GM11168 (cell line): Measurements from ENCODE around the gene GIMAP4.
"Not testable (repeated sequence)": the region's sequence is repeated elsewhere in the genome, so short reads cannot be mapped to it uniquely, and the experiment has no call there.

Experiments used
- in situ Hi-C: fragments of 300-500 bp; cut with MboI; formaldehyde crosslinking; loops from one replicate; pipeline ENCODE4 v1.12.0; 2022; ENCODE audit warnings: low sequenced_read_pairs; ENCODE audit not compliant: unreplicated experiment

GIMAP4 gene

GRCh38 chr7:150567169-150567568, at the start of gene GIMAP4:
Gene GIMAP4, plus strand, starts transcription at chr7:150567390. Its CDS starts 2,512 bp downstream, at chr7:150569902.
- in situ Hi-C loops = no loop called here

- in situ Hi-C loops = no loop called here
These were observed 47.9 kb upstream of the GIMAP4 start for GRCh38 chr7:150519310-150519709.

DNA sequence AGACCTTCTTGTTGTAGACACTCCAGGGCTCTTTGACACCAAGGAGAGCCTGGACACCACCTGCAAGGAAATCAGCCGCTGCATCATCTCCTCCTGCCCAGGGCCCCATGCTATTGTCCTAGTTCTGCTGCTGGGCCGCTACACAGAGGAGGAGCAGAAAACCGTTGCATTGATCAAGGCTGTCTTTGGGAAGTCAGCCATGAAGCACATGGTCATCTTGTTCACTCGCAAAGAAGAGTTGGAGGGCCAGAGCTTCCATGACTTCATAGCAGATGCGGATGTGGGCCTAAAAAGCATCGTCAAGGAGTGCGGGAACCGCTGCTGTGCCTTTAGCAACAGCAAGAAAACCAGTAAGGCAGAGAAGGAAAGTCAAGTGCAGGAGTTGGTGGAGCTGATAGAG, 47.0 kb upstream of the GIMAP4 start:
- in situ Hi-C loops = no loop called here

DNA sequence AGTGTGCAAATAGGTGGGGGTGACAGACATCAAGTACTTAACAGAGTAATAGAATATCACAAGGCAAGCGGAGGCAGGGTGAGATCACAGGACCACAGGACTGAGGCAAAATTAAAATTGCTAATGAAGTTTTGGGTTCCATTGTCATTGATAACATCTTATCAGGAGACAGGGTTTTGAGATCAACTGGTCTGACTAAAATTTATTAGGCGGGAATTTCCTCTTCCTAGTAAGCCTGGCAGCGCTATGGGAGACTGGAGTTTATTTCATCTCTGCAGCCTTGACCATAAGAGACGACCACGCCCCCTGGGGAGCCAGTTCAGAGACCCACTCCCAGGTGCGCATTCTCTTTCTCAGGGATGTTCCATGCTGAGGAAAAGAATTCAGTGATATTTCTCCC, 44.3 kb upstream of the GIMAP4 start:
- in situ Hi-C loops = not testable (repeated sequence)

DNA sequence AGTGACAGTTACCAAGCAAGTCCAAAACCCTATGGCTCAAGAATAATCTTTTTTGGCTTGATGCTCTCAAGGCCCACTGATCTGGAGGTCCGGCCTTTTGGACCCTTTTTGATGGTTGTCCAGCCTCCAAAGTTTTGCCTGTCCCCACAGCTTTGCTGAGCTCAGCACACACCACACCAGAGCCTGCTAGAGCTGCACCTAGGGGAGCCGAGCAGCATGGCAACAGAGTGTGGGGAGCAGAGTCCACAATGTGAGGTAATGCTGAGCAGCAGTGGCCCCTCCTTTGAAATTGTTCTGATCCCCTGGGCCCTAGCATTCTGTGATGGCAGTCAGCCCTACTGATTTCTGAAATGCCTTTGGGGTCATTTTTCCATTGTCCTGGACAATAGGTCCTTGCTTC, 43.2 kb upstream of the GIMAP4 start:
- in situ Hi-C loops = no loop called here

GRCh38 chr7:150531704-150532103, 35.5 kb upstream of the GIMAP4 start:
- in situ Hi-C loops = no loop called here

GRCh38 chr7:150538259-150538658, 28.9 kb upstream of the GIMAP4 start:
- in situ Hi-C loops = no loop called here

GRCh38 chr7:150553163-150553562, 14.0 kb upstream of the GIMAP4 start:
- in situ Hi-C loops = no loop called here

GRCh38 chr7:150556521-150557138, 10.6 kb upstream of the GIMAP4 start:
- in situ Hi-C loops = no loop called here

DNA sequence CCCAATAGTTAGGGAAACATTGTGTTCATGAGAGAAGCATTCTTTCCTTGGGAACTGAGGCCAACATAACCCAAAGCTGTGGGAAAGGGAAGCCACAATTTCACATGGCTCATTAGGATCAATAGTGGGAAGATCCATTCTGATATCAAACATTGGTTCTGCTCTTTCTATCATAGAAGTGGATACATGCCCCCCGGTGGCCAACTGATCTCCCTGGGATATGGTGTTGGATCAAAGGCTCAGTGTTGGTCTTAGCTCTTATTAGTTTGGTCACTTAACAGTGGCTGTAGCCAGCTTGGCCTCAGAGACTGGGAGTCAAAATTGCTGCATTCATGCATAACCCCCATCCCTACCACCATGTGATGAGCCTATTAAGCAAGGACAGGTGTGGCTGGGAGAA, 6.7 kb upstream of the GIMAP4 start:
- in situ Hi-C loops = no loop called here

- in situ Hi-C loops = no loop called here
These were observed 4.3 kb upstream of the GIMAP4 start for GRCh38 chr7:150562919-150563318.

- in situ Hi-C loops = no loop called here
These were observed 3.2 kb upstream of the GIMAP4 start for GRCh38 chr7:150564006-150564405.

- in situ Hi-C loops = no loop called here
These were observed 2.6 kb upstream of the GIMAP4 start for GRCh38 chr7:150564566-150564965.

- in situ Hi-C loops = no loop called here
These were observed 2.0 kb upstream of the GIMAP4 start for GRCh38 chr7:150565239-150565638.

- in situ Hi-C loops = no loop called here
These were observed 1.1 kb upstream of the GIMAP4 start for GRCh38 chr7:150566123-150566522.

GRCh38 chr7:150566572-150566971, 618 bp upstream of the GIMAP4 start:
- in situ Hi-C loops = no loop called here

GRCh38 chr7:150567871-150568301, 696 bp downstream of the GIMAP4 start:
- in situ Hi-C loops = no loop called here

GRCh38 chr7:150568714-150569113, 1.5 kb downstream of the GIMAP4 start:
- in situ Hi-C loops = no loop called here

DNA sequence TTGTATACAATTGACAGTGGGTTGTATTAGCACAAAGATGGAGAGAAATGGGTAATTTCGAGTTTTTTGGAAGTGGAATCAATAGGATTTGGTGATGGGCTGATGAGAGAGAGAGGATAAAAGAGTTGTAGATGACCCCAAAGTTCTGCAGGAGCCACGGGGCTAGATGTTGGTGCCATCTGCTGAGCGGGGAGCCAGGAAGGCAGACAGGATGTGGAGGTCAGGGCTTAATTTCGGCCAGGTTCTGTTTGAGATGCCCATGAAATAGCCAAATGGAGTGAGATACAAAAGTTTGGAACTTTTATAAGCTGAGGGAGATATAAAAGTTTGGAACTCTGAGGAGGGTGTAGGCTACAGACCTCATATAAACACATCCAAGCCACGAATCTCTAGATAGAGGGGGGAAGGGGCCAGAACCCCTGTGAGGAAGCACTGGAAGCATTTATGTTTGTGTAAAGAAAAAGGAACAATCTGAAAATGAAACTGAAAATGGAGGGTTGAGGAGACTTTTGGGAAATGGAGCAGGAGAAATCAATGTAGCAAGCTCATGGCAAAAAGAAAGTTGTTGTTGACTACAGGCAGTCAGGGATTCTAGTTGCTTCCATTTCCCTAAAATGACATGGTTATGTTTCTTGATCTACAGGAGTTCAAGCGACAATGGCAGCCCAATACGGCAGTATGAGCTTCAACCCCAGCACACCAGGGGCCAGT, 2.2 kb downstream of the GIMAP4 start:
- in situ Hi-C loops = no loop called here

DNA sequence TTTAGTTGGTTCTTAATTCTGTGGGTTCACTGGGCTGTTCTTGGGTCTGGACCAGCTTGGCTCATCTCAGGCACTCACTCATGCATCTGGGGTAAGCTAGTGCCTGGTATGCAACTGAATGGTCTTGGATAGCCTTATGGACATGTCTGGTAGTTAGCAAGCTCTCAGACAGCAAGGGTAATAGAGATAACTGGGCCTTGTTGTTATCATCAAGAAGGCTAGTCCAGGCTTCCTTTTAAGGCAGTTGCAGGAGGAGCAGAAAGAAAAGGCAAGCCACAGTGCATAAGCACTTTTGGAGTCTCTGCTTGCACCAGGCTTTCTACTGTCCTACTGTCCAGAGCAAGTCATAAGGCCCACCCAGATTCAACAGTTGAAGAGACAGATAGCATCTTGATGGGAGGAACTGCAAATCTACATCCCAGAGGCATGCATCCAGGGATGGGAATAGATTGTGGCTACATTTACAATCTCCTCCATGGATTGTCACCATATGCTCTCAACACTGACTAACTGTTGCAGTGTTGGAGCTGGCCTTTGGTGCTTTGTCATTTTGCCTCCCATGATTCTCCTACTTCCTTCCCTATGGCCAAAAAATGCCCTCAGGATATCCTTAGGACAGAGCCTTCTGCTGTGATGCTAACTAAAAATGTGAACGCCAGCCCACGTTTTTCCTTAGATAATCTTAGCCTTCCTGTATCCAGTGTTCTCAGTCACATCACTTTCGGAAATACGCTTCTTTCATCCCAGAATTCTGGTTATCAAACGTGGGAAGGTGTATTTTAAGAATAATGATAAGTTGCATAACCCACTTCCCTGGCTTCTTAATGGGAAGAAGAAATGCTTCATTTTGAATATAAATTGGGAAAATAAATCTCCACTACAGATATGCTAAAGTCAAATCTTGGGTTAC, 3.6 kb downstream of the GIMAP4 start:
- in situ Hi-C loops = no loop called here

- in situ Hi-C loops = no loop called here
These were observed 5.3 kb downstream of the GIMAP4 start for GRCh38 chr7:150572496-150572895.
